Effector memory CD4-positive, alpha-beta T cell (primary cell): ENCODE results near the gene CHRNB4.

ENCODE experiments used
- DNase-seq, 3 donors: peaks; one replicate each; pipeline ENCODE4 v3.0.0-alpha.2; 2020
- H3K27ac ChIP-seq: 2 replicates; pipeline ENCODE4 v1.7.0; 2013; ENCODE audit warnings: mild to moderate bottlenecking, low read length, moderate library complexity; ENCODE audit not compliant: insufficient read depth, poor library complexity, severe bottlenecking
- H3K27me3 ChIP-seq: replicated peaks from 2 replicates; pipeline ENCODE4 v1.7.0; 2013; ENCODE audit warnings: mild to moderate bottlenecking, low read length; ENCODE audit not compliant: insufficient read depth, control insufficient read depth, poor library complexity, severe bottlenecking
- H3K36me3 ChIP-seq: 2 replicates; pipeline ENCODE4 v1.7.0; 2013; ENCODE audit warnings: mild to moderate bottlenecking, low read length, moderate library complexity; ENCODE audit not compliant: control insufficient read depth, insufficient read depth
- H3K4me1 ChIP-seq: 2 replicates; pipeline ENCODE4 v1.7.0; 2013; ENCODE audit warnings: low read length, mild to moderate bottlenecking; ENCODE audit not compliant: control insufficient read depth, insufficient read depth, poor library complexity, severe bottlenecking
- H3K4me3 ChIP-seq: 2 replicates; pipeline ENCODE4 v1.7.0; 2013; ENCODE audit warnings: low read length, low read depth, mild to moderate bottlenecking; ENCODE audit not compliant: insufficient read depth, poor library complexity, severe bottlenecking
- H3K9me3 ChIP-seq: 2 replicates; pipeline ENCODE4 v1.7.0; 2013; ENCODE audit warnings: mild to moderate bottlenecking, low read length, moderate library complexity; ENCODE audit not compliant: control insufficient read depth

CHRNB4 gene

GRCh38 chr15:78680431-78681075 is 39.5 kb upstream of the CHRNB4 start:
- H3K27me3 ChIP-seq: no peaks in the 10 kb centered on the region
- no peaks in the 10 kb centered on the region for H3K4me1 ChIP-seq
- H3K9me3 ChIP-seq: no peaks in the 10 kb centered on the region
- no peak overlapping the region for H3K4me3 ChIP-seq
- no peak overlapping the region for H3K27ac ChIP-seq
- no peak for DNase-seq
- no peaks in the 10 kb centered on the region for H3K36me3 ChIP-seq

GRCh38 chr15:78679089-78679511 is 38.1 kb upstream of the CHRNB4 start:
- Histone ChIP-seq H3K4me3 (no peak overlapping the region), H3K36me3 (no peaks in the 10 kb centered on the region), H3K9me3 (no peaks in the 10 kb centered on the region), H3K27me3 (no peaks in the 10 kb centered on the region), H3K4me1 (no peaks in the 10 kb centered on the region), H3K27ac (no peak overlapping the region)
- no peak for DNase-seq

GRCh38 chr15:78676424-78677110 is 35.6 kb upstream of the CHRNB4 start:
- no peak overlapping the region for H3K27ac ChIP-seq
- no peaks in the 10 kb centered on the region for H3K36me3 ChIP-seq
- H3K4me1 ChIP-seq: no peaks in the 10 kb centered on the region
- DNase-seq: no peak
- no peaks in the 10 kb centered on the region for H3K9me3 ChIP-seq
- H3K4me3 ChIP-seq: no peak overlapping the region
- no peaks in the 10 kb centered on the region for H3K27me3 ChIP-seq

- H3K27ac ChIP-seq: no peak overlapping the region
- no peak for DNase-seq
Observed at GRCh38 chr15:78675617-78676360, 34.8 kb upstream of the CHRNB4 start.

GRCh38 chr15:78675206-78675605 is 34.2 kb upstream of the CHRNB4 start:
- H3K4me1 ChIP-seq: no peaks in the 10 kb centered on the region
- DNase-seq: no peak
- no peak overlapping the region for H3K27ac ChIP-seq
- H3K4me3 ChIP-seq: no peak overlapping the region
- H3K36me3 ChIP-seq: no peaks in the 10 kb centered on the region
- H3K27me3 ChIP-seq: no peaks in the 10 kb centered on the region
- no peaks in the 10 kb centered on the region for H3K9me3 ChIP-seq

More at GRCh38 chr15:78675617-78676360, 34.8 kb upstream of the CHRNB4 start:
- Histone ChIP-seq H3K36me3 (no peaks in the 10 kb centered on the region), H3K4me1 (no peaks in the 10 kb centered on the region), H3K9me3 (no peaks in the 10 kb centered on the region), H3K27me3 (no peaks in the 10 kb centered on the region), H3K4me3 (no peak overlapping the region)

- Histone ChIP-seq H3K27ac (no peak overlapping the region), H3K36me3 (no peaks in the 10 kb centered on the region)
Observed at GRCh38 chr15:78673917-78674444, 33.0 kb upstream of the CHRNB4 start.

GRCh38 chr15:78673476-78673875 is 32.5 kb upstream of the CHRNB4 start:
- Histone ChIP-seq H3K36me3 (no peaks in the 10 kb centered on the region), H3K9me3 (no peaks in the 10 kb centered on the region), H3K27me3 (no peaks in the 10 kb centered on the region), H3K4me1 (no peaks in the 10 kb centered on the region), H3K4me3 (no peak overlapping the region), H3K27ac (no peak overlapping the region)
- DNase-seq: no peak

More at GRCh38 chr15:78673917-78674444, 33.0 kb upstream of the CHRNB4 start:
- H3K4me1 ChIP-seq: no peaks in the 10 kb centered on the region
- H3K9me3 ChIP-seq: no peaks in the 10 kb centered on the region
- H3K27me3 ChIP-seq: no peaks in the 10 kb centered on the region
- no peak for DNase-seq
- H3K4me3 ChIP-seq: no peak overlapping the region

GRCh38 chr15:78672285-78673014 is 31.4 kb upstream of the CHRNB4 start:
- no peaks in the 10 kb centered on the region for H3K9me3 ChIP-seq

GRCh38 chr15:78671626-78672211 is 30.7 kb upstream of the CHRNB4 start:
- H3K27me3 ChIP-seq: no peaks in the 10 kb centered on the region
- no peak for DNase-seq
- no peaks in the 10 kb centered on the region for H3K4me1 ChIP-seq
- H3K4me3 ChIP-seq: no peak overlapping the region
- no peak overlapping the region for H3K27ac ChIP-seq
- H3K9me3 ChIP-seq: no peaks in the 10 kb centered on the region
- H3K36me3 ChIP-seq: no peaks in the 10 kb centered on the region

More at GRCh38 chr15:78672285-78673014, 31.4 kb upstream of the CHRNB4 start:
- no peak for DNase-seq
- H3K4me1 ChIP-seq: no peaks in the 10 kb centered on the region
- no peaks in the 10 kb centered on the region for H3K36me3 ChIP-seq
- no peaks in the 10 kb centered on the region for H3K27me3 ChIP-seq
- H3K4me3 ChIP-seq: no peak overlapping the region
- no peak overlapping the region for H3K27ac ChIP-seq
